Chondrocyte (in vitro differentiated cells): ENCODE data around the gene GRIA3. TPM values are rescaled to one million over a fixed set of nuclear protein-coding genes. Genes with fewer than 3 reads are reported as not detected.

Source experiments
- DNase-seq: peaks from one replicate; pipeline ENCODE4 v3.0.0; 2021; ENCODE audit warnings: mixed read lengths, low spot score
- H3K27ac Mint-ChIP-seq: one replicate; pipeline ENCODE4 v1.8.0; 2021; ENCODE audit warnings: mild to moderate bottlenecking, moderate library complexity, mixed read lengths; ENCODE audit not compliant: unreplicated experiment
- H3K27me3 Mint-ChIP-seq: 2 replicates; pipeline ENCODE4 v1.8.0; 2021; ENCODE audit warnings: low read depth, mixed read lengths
- H3K36me3 Mint-ChIP-seq: 2 replicates; pipeline ENCODE4 v1.8.0; 2021; ENCODE audit warnings: low read depth, mixed read lengths
- H3K4me1 Mint-ChIP-seq: 2 replicates; pipeline ENCODE4 v1.8.0; 2021; ENCODE audit warnings: low read depth, mild to moderate bottlenecking, mixed read lengths
- H3K4me3 Mint-ChIP-seq: one replicate; pipeline ENCODE4 v1.8.0; 2021; ENCODE audit warnings: mild to moderate bottlenecking, moderate library complexity, mixed read lengths; ENCODE audit not compliant: unreplicated experiment
- H3K9me3 Mint-ChIP-seq: 2 replicates; pipeline ENCODE4 v1.8.0; 2021; ENCODE audit warnings: low read depth, mixed read lengths
- CTCF ChIP-seq: fragments of 200-600 bp; sonication (generic); IDR thresholded peaks from 2 replicates; pipeline ENCODE4 v1.5.0; 2021; ENCODE audit warnings: antibody characterized with exemption, mild to moderate bottlenecking, moderate library complexity
- total RNA-seq: library from RNA; stranded (reverse); gene quantifications from 3 replicates; pipeline ENCODE4 v1.2.1, GENCODE V29; 2021

The GRIA3 gene
- total RNA-seq, 1 donor from 2014 or later, result not detected

- H3K27ac Mint-ChIP-seq, result no peak overlapping the region
- DNase-seq, result no peak
- no peak for TF ChIP-seq CTCF
- no peaks in the 10 kb centered on the region for H3K27me3 Mint-ChIP-seq
- H3K9me3 Mint-ChIP-seq, result peaks cover 6% of the 10 kb centered on the region
- no peaks in the 10 kb centered on the region for H3K36me3 Mint-ChIP-seq
- H3K4me1 Mint-ChIP-seq, result peaks cover 8% of the 10 kb centered on the region
- no peak overlapping the region for H3K4me3 Mint-ChIP-seq
Observed at GRCh38 chrX:123405231-123405630, 221.2 kb downstream of the GRIA3 start.

GRCh38 chrX:123408821-123409737 is 225.0 kb downstream of the GRIA3 start:
- no peak overlapping the region for H3K4me3 Mint-ChIP-seq
- no peak overlapping the region for H3K27ac Mint-ChIP-seq
- no peak for TF ChIP-seq CTCF
- no peaks in the 10 kb centered on the region for H3K27me3 Mint-ChIP-seq
- DNase-seq, result no peak
- H3K9me3 Mint-ChIP-seq, result peaks cover 10% of the 10 kb centered on the region
- H3K36me3 Mint-ChIP-seq, result no peaks in the 10 kb centered on the region
- H3K4me1 Mint-ChIP-seq, result peaks cover 8% of the 10 kb centered on the region

- Mint-ChIP-seq H3K27me3 (no peaks in the 10 kb centered on the region), H3K9me3 (peaks cover 4% of the 10 kb centered on the region), H3K4me3 (no peak overlapping the region), H3K36me3 (no peaks in the 10 kb centered on the region), H3K27ac (no peak overlapping the region), H3K4me1 (peaks cover 4% of the 10 kb centered on the region)
- no peak for DNase-seq
- peak; percentile 73 for TF ChIP-seq CTCF
Observed at GRCh38 chrX:123422875-123423274, 238.8 kb downstream of the GRIA3 start.

- no peak overlapping the region for H3K27ac Mint-ChIP-seq
- peaks cover 4% of the 10 kb centered on the region for H3K4me1 Mint-ChIP-seq
- H3K36me3 Mint-ChIP-seq, result no peaks in the 10 kb centered on the region
- no peaks in the 10 kb centered on the region for H3K9me3 Mint-ChIP-seq
- no peaks in the 10 kb centered on the region for H3K27me3 Mint-ChIP-seq
- DNase-seq, result no peak
- no peak for TF ChIP-seq CTCF
- no peak overlapping the region for H3K4me3 Mint-ChIP-seq
Observed at GRCh38 chrX:123424546-123424945, 240.5 kb downstream of the GRIA3 start.

- Mint-ChIP-seq H3K9me3 (no peaks in the 10 kb centered on the region), H3K27me3 (no peaks in the 10 kb centered on the region), H3K4me1 (peaks cover 4% of the 10 kb centered on the region), H3K4me3 (no peak overlapping the region), H3K27ac (no peak overlapping the region), H3K36me3 (no peaks in the 10 kb centered on the region)
- DNase-seq, result no peak
- no peak for TF ChIP-seq CTCF
Observed at GRCh38 chrX:123425471-123425870, 241.4 kb downstream of the GRIA3 start.
